Pancreas (tissue), 10 donors: ENCODE results near the gene CSNK2B. TPM values are rescaled to one million over a fixed set of nuclear protein-coding genes. Genes with fewer than 3 reads are reported as not detected.

Experiments
- ATAC-seq, 4 donors: fragments of 200-7000 bp; cut with Tn5 transposase; one replicate each; pipeline versions ENCODE4 v1.8.0 to v1.9.1; 2020; ENCODE audit warnings: mild to moderate bottlenecking in 4 of 4, moderate library complexity in 4 of 4
- DNase-seq, 6 donors: peaks; one replicate each; pipeline ENCODE4 v3.0.0-alpha.2; 2020
- FAIRE-seq: peaks from 2 replicates; lab custom pipeline; 2012; peaks lifted over from hg19 to GRCh38; lab: Jason Lieb, UNC
- H3K27ac ChIP-seq, 4 donors: fragments of 200-600 bp; sonication (generic); 1 replicate in 3 of 4; 2 replicates in 1 of 4; pipeline versions ENCODE4 v1.5.0 to v1.8.0; 2020
- H3K27me3 ChIP-seq, 4 donors: fragments of 200-600 bp; one replicate each; pipeline ENCODE4 v1.8.0; 2021
- H3K36me3 ChIP-seq, 3 donors: fragments of 200-600 bp; sonication (generic) in 1 of 3; one replicate each; pipeline versions ENCODE4 v1.5.0 to v1.8.0; 2020 to 2021
- H3K4me1 ChIP-seq, 3 donors: fragments of 200-600 bp; one replicate each; pipeline ENCODE4 v1.8.0; 2021
- H3K4me3 ChIP-seq, 4 donors: fragments of 200-600 bp; sonication (generic) in 2 of 4; one replicate each; pipeline versions ENCODE4 v1.5.0 to v1.8.0; 2020 to 2021
- H3K9me3 ChIP-seq, 4 donors: fragments of 200-600 bp; one replicate each; pipeline ENCODE4 v1.8.0; 2021
- WGBS, 2 donors: extraction: QIAGEN DNeasy Blood & Tissue Kit; methylation state at CpG; one replicate each; pipeline ENCODE4 v1.1.7; 2013; 5-methylcytosine and 5-hydroxymethylcytosine counted together
- intact Hi-C, 3 donors: fragments of 100-400 bp; cut with DNase I; formaldehyde crosslinking; loops; one replicate each; pipeline versions ENCODE4 v1.11.1 to v1.14.2; 2022
- polyA plus RNA-seq, 2 donors: library from polyadenylated mRNA; stranded (reverse); fragments of 200-250 nt; gene quantifications; one replicate each; pipeline ENCODE4 v1.2.3, GENCODE V29; 2013
- total RNA-seq, 6 donors: library from RNA; stranded (reverse); fragmentation: NEBNext Ultra II Directional in 4 of 6; extraction: Animal tissue kit (Norgen Biotek cat#: 25700) in 4 of 6; gene quantifications; one replicate each; pipeline versions ENCODE4 v1.2.1 to v1.2.4, GENCODE V29; 2021 to 2023
- TF ChIP-seq, protein P1 (sequence below), 4 donors: fragments of 200-600 bp; sonication (generic) in 3 of 4; IDR thresholded peaks; one replicate each; pipeline versions ENCODE4 v1.5.0 to v1.8.0; 2021; ENCODE audit warnings: antibody characterized with exemption in 4 of 4
- donor health status: healthy with polysubstance abuse.
- donor health status: DM: no; HTN: no; CAD: no; lungs with moderate emphysema.
- donor health status: DM: no; HTN: no; CAD: no.
- donor health status: control.
- donor health status: control.
- donor health status: Bipolar disorder and iron deficiency.
- donor health status: DM: yes; HTN: yes; CAD: no.
- donor health status: DM: no; HTN: no; CAD: no.
- donor health status: DM: no; HTN: no; CAD: no.
- donor health status: DM: yes; HTN: yes; CAD: no.

The CSNK2B gene
- total and polyA plus RNA-seq, 8 donors = 48.1 to 116 (median 59.3) TPM

DNA sequence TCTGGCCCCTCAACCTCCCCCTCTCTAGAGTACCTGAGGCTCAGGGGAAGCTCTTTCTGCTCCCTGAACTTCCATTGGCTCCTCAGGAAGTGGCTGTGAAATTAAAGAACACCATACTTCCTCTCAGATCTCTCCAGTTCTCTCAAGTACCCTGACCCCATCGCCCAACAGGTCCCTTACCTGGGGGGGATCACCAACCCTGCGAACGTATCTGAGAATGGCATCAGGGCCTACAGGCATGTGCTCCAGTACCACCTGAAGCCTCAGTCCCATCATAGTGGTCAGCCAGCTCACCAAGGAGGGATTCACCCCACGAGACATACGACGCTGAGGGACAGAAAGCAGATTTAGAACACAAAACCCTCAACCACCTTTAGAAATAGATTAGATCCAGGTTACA, 25.3 kb upstream of the CSNK2B start:
- no peaks in the 10 kb centered on the region for H3K27me3 ChIP-seq
- H3K36me3 ChIP-seq = peaks cover 16 to 94% (median 52%) of the 10 kb centered on the region in 3 donors
- ATAC-seq (no peak), DNase-seq (no peak), FAIRE-seq (no peak)
- H3K27ac ChIP-seq = no peak overlapping the region
- intact Hi-C loops = no loop called here
- no peaks in the 10 kb centered on the region for H3K9me3 ChIP-seq
- H3K4me3 ChIP-seq = no peak overlapping the region
- WGBS, 2 donors = 90 to 98% methylated on average over 6 of the region's 6 CpGs
- H3K4me1 ChIP-seq = no peaks in the 10 kb centered on the region
- TF ChIP-seq, protein P1, sequence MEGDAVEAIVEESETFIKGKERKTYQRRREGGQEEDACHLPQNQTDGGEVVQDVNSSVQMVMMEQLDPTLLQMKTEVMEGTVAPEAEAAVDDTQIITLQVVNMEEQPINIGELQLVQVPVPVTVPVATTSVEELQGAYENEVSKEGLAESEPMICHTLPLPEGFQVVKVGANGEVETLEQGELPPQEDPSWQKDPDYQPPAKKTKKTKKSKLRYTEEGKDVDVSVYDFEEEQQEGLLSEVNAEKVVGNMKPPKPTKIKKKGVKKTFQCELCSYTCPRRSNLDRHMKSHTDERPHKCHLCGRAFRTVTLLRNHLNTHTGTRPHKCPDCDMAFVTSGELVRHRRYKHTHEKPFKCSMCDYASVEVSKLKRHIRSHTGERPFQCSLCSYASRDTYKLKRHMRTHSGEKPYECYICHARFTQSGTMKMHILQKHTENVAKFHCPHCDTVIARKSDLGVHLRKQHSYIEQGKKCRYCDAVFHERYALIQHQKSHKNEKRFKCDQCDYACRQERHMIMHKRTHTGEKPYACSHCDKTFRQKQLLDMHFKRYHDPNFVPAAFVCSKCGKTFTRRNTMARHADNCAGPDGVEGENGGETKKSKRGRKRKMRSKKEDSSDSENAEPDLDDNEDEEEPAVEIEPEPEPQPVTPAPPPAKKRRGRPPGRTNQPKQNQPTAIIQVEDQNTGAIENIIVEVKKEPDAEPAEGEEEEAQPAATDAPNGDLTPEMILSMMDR (IDR thresholded peaks at IDR 0.05) = no peak

DNA sequence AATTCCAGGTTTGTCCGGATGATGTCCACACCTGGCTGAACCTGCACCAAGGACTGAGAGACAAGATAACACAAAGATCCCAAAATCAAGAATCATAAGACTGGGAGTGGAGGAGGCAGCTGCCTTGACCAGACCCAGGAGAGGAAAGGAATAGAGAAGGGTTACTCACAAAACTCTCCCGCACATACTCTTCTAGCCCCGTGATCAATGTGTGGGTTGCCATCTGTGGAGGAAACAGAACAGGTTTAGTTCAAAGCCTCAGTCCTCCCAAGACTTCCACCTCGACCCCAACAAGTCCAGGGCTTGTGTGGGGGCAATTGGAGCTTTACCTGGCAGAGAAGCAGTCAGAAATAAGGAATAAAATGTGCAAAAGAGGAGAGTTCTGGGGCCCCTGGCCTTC, 24.5 kb upstream of the CSNK2B start:
- Histone ChIP-seq H3K4me3 (no peak overlapping the region), H3K27ac (no peak overlapping the region), H3K27me3 (no peaks in the 10 kb centered on the region), H3K4me1 (no peaks in the 10 kb centered on the region), H3K36me3 (peaks cover 16 to 94% (median 45%) of the 10 kb centered on the region in 3 donors), H3K9me3 (no peaks in the 10 kb centered on the region)
- intact Hi-C loops = no loop called here
- TF ChIP-seq, protein P1 (IDR thresholded peaks at IDR 0.05) = no peak
- FAIRE-seq (no peak), ATAC-seq (no peak), DNase-seq (no peak)
- 86 to 87% methylated on average over 4 of the region's 4 CpGs for WGBS, 2 donors

DNA sequence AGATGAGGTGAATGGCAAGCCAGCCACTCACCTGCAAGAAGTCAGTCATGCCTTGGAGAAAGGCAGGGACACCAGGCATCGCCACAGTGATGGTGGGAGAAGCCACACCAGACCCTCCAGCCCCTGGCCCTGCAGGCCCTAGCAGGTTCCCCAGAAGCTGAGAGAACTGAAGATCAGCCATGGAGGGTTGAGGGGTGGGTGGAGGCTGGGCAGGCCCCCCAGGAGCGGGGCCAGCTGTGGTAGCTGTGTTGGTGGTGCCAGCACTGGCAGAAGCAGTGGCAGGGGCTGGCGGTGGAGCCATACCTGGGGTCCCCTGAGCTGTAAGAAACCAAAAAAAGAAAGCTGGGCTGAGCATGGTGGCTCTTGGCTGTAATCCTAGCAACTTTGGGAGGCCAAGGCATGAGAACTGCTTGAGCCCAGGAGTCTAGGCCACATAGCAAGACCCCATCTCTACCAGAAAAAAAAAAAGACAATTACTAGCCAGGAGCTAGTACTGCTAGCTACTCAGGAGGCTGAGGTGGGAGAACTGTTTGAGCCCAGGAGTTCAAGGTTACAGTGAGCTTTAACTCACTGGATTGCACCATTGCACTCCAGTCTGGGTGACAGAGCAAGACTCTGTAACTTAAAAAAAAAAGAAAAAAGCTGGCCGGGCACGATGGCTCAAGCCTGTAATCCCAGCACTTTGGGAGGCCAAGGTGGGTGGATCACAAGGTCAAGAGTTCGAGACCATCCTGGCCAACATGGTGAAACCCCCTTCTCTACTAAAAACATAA, 22.9 kb upstream of the CSNK2B start:
- ATAC-seq (no peak), DNase-seq (peak in 1 of 6 donors; percentile 40), FAIRE-seq (no peak)
- no peak overlapping the region for H3K4me3 ChIP-seq
- WGBS, 2 donors = 88 to 95% methylated on average over 5 to 6 of the region's 6 CpGs
- H3K27me3 ChIP-seq = no peaks in the 10 kb centered on the region
- peaks cover 10 to 93% (median 44%) of the 10 kb centered on the region in 3 donors for H3K36me3 ChIP-seq
- TF ChIP-seq, protein P1 (IDR thresholded peaks at IDR 0.05) = no peak
- intact Hi-C loops = no loop called here
- H3K27ac ChIP-seq = no peak overlapping the region
- no peaks in the 10 kb centered on the region for H3K4me1 ChIP-seq
- no peaks in the 10 kb centered on the region for H3K9me3 ChIP-seq

GRCh38 chr6:31643818-31644454, 21.9 kb upstream of the CSNK2B start:
- WGBS, 2 donors = 84 to 87% methylated on average over 17 of the region's 17 CpGs
- Histone ChIP-seq H3K4me3 (no peak overlapping the region), H3K27me3 (no peaks in the 10 kb centered on the region), H3K9me3 (no peaks in the 10 kb centered on the region), H3K27ac (no peak overlapping the region), H3K36me3 (peaks cover 10 to 99% (median 49%) of the 10 kb centered on the region in 3 donors), H3K4me1 (no peaks in the 10 kb centered on the region)
- TF ChIP-seq, protein P1 (IDR thresholded peaks at IDR 0.05) = no peak
- no peak for FAIRE-seq
- intact Hi-C loops = no loop called here
- peak in 1 of 6 donors; percentile 72 for DNase-seq
- ATAC-seq = peak in 3 of 4 donors; percentile 41 to 62 (median 62)
